ENCODE measurements around the gene PTPN2.

DNA sequence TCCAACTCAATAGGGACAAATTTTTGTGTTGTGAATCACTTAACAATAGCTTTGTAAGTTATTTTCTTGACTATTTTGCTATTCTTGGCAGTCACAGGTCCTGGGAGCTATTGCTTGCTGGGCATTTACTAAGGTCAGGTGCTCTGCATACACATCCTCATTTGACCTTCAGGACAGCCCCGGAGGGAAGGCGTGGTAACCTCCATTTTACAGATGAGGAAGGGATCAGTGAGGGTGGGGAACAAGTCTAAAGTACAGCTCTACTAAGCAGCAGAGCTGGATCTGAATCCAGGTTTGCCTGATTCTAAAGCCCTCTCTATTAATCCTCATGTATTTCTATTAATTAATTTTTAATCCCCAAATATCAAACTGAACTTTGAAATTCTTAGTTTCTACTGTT, 58.8 kb downstream of the PTPN2 start:
- TF ChIP-seq EZH2 (IDR thresholded peaks at IDR 0.05; ENCODE audit: borderline replicate concordance, low read depth, low read length) (no peak), KAT7 (CRISPR knock-in tag; IDR thresholded peaks at IDR 0.05; ENCODE audit: borderline replicate concordance) (no peak), JUNB (CRISPR knock-in tag; conservative IDR thresholded peaks at IDR 0.05) (no peak), ZKSCAN8 (CRISPR knock-in tag; IDR thresholded peaks at IDR 0.05) (no peak), CAMTA2 (CRISPR knock-in tag; conservative IDR thresholded peaks at IDR 0.05) (no peak), HNRNPK (IDR thresholded peaks at IDR 0.05; ENCODE audit: low read depth, low read length, poor library complexity, severe bottlenecking) (no peak)
- TF ChIP-seq, protein P1, sequence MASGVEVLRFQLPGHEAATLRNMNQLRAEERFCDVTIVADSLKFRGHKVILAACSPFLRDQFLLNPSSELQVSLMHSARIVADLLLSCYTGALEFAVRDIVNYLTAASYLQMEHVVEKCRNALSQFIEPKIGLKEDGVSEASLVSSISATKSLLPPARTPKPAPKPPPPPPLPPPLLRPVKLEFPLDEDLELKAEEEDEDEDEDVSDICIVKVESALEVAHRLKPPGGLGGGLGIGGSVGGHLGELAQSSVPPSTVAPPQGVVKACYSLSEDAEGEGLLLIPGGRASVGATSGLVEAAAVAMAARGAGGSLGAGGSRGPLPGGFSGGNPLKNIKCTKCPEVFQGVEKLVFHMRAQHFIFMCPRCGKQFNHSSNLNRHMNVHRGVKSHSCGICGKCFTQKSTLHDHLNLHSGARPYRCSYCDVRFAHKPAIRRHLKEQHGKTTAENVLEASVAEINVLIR (CRISPR knock-in tag; IDR thresholded peaks at IDR 0.05): no peak

Data from K562 (cell line).